SU-DHL-6 (cell line): Measurements from ENCODE around the gene CCL20.
"Not testable (repeated sequence)": the region's sequence is repeated elsewhere in the genome, so short reads cannot be mapped to it uniquely, and the experiment has no call there.

Source experiments
- H2AFZ ChIP-seq: fragments of 200-600 bp; sonication (generic); 2 replicates; pipeline ENCODE4 v1.6.1; 2014; ENCODE audit warnings: low read depth, mild to moderate bottlenecking, moderate library complexity, mixed read lengths, antibody characterized with exemption, low read length; ENCODE audit not compliant: severe bottlenecking
- H3F3A ChIP-seq: fragments of 200-600 bp; shearing (Covaris generic); 2 replicates; pipeline ENCODE4 v1.6.0; 2016; ENCODE audit warnings: antibody characterized with exemption, mild to moderate bottlenecking; ENCODE audit not compliant: insufficient read depth
- H3K27ac ChIP-seq: fragments of 200-600 bp; sonication (generic); 2 replicates; pipeline ENCODE4 v1.5.1; 2016; ENCODE audit warnings: low read depth, mild to moderate bottlenecking, low read length, moderate library complexity, mixed read lengths
- H3K27me3 ChIP-seq: fragments of 200-600 bp; sonication (generic), shearing (Covaris generic); 2 replicates; pipeline ENCODE4 v1.6.0; 2014; ENCODE audit warnings: mild to moderate bottlenecking, low read length
- H3K36me3 ChIP-seq: fragments of 200-600 bp; sonication (generic); 2 replicates; pipeline ENCODE4 v1.6.1; 2014; ENCODE audit warnings: mild to moderate bottlenecking, low read length, mixed read lengths
- H3K4me2 ChIP-seq: fragments of 300-600, 200-600 bp; shearing (Covaris generic), sonication (generic); 2 replicates; pipeline ENCODE4 v1.6.0; 2014; ENCODE audit warnings: low read length, low read depth, mild to moderate bottlenecking; ENCODE audit not compliant: poor library complexity, severe bottlenecking
- H3K4me3 ChIP-seq: fragments of 200-600 bp; sonication (generic); 2 replicates; pipeline ENCODE4 v1.5.1; 2014; ENCODE audit warnings: antibody characterized with exemption, low read length, mild to moderate bottlenecking, mixed read lengths; ENCODE audit not compliant: insufficient read depth, poor library complexity, severe bottlenecking
- H3K79me2 ChIP-seq: fragments of 200-600 bp; sonication (generic); 2 replicates; pipeline ENCODE4 v1.6.1; 2014; ENCODE audit warnings: mild to moderate bottlenecking, low read length, moderate library complexity; ENCODE audit not compliant: insufficient read depth
- H3K9ac ChIP-seq: fragments of 200-600 bp; sonication (generic); 2 replicates; pipeline ENCODE4 v1.7.0; 2014; ENCODE audit warnings: mild to moderate bottlenecking, low read length
- H3K9me2 ChIP-seq: fragments of 200-600 bp; sonication (generic); replicated peaks from 2 replicates; pipeline ENCODE4 v1.6.1; 2014; ENCODE audit warnings: low read length; ENCODE audit not compliant: insufficient read depth
- H3K9me3 ChIP-seq: fragments of 200-600 bp; sonication (generic); 2 replicates; pipeline ENCODE4 v1.6.1; 2014; ENCODE audit warnings: low read length, mixed read lengths; ENCODE audit not compliant: insufficient read depth
- H4K20me1 ChIP-seq: fragments of 200-600 bp; sonication (generic); 2 replicates; pipeline ENCODE4 v1.6.1; 2014; ENCODE audit warnings: low read depth, mild to moderate bottlenecking, antibody characterized with exemption, low read length, moderate library complexity, mixed read lengths
- EZH2phosphoT487 ChIP-seq: fragments of 200-600 bp; sonication (generic), shearing (Covaris generic); conservative IDR thresholded peaks from 2 replicates; pipeline ENCODE4 v1.6.1; 2018; ENCODE audit warnings: mild to moderate bottlenecking, antibody characterized with exemption, low read length, moderate library complexity, mixed read lengths
- TF ChIP-seq, protein P1 (sequence below): fragments of 200-600 bp; sonication (generic); IDR thresholded peaks from one replicate; pipeline ENCODE4 v1.5.1; 2017; ENCODE audit warnings: antibody characterized with exemption, mild to moderate bottlenecking, low read length, moderate library complexity; ENCODE audit not compliant: insufficient read depth, poor library complexity, severe bottlenecking

CCL20 gene

DNA sequence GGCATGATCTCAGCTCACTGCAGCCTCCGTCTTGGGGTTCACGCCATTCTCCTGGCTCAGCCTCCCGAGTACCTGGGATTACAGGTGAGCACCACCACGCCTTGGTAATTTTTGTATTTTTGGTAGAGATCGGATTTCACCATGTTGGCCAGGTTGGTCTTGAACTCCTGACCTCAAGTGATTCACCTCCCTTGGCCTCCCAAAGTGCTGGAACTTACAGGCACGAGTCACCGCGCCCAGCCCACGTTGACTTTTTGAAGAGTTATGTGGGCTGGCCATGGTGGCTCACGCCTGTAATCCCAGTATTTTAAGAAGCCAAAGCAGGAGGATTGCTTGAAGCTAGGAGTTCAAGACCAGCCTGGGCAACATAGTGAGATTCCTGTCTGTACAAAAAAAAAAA is 20.8 kb downstream of the CCL20 start:
- H3K27ac ChIP-seq: no peak overlapping the region
- no peak overlapping the region for H3K4me3 ChIP-seq
- H3K79me2 ChIP-seq: no peaks in the 10 kb centered on the region
- no peak overlapping the region for H2AFZ ChIP-seq
- no peaks in the 10 kb centered on the region for H3F3A ChIP-seq
- no peaks in the 10 kb centered on the region for H3K9me3 ChIP-seq
- TF ChIP-seq, protein P1, sequence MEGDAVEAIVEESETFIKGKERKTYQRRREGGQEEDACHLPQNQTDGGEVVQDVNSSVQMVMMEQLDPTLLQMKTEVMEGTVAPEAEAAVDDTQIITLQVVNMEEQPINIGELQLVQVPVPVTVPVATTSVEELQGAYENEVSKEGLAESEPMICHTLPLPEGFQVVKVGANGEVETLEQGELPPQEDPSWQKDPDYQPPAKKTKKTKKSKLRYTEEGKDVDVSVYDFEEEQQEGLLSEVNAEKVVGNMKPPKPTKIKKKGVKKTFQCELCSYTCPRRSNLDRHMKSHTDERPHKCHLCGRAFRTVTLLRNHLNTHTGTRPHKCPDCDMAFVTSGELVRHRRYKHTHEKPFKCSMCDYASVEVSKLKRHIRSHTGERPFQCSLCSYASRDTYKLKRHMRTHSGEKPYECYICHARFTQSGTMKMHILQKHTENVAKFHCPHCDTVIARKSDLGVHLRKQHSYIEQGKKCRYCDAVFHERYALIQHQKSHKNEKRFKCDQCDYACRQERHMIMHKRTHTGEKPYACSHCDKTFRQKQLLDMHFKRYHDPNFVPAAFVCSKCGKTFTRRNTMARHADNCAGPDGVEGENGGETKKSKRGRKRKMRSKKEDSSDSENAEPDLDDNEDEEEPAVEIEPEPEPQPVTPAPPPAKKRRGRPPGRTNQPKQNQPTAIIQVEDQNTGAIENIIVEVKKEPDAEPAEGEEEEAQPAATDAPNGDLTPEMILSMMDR: no peak
- no peak for TF ChIP-seq EZH2phosphoT487
- no peak overlapping the region for H3K4me2 ChIP-seq
- H3K9ac ChIP-seq: no peak overlapping the region
- H3K36me3 ChIP-seq: no peaks in the 10 kb centered on the region
- H3K27me3 ChIP-seq: no peaks in the 10 kb centered on the region
- no peaks in the 10 kb centered on the region for H3K9me2 ChIP-seq
- H4K20me1 ChIP-seq: no peaks in the 10 kb centered on the region

DNA sequence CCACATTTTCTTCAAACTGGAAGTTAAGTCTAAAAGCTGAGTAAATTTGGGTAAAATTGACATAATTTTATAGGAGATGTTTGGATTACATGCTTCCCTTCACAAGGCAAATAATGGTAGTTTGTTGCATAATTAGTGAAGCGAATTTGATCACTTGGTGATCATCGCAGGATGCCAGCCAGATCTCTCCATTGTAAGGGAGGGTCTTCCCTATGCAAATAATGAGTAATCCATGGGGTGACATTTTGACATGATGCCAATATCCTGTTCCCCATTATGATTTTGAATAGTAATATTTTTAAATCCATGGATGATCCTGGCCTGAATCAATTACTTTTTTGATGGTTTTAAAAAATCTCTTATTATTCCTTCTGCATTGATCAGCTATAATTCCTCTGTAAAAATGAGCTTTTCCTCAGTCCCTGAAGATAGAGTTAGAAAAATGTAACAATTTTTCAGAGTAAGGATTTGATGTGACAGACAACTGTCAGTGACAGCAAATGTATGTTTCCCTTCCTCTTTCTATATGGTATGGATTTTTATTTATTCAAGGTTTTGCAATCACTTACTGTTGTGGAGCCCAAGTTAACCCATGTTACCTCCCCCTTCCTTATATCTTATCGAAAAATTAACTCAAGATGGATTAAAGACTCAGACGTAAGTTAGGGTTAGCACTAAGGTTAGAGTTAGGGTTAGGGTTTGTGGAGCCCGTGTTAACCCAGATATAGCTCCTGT is 21.4 kb downstream of the CCL20 start:
- no peaks in the 10 kb centered on the region for H3K27me3 ChIP-seq
- H2AFZ ChIP-seq: no peak overlapping the region
- no peak overlapping the region for H3K4me3 ChIP-seq
- H3F3A ChIP-seq: no peaks in the 10 kb centered on the region
- no peaks in the 10 kb centered on the region for H3K9me3 ChIP-seq
- H3K79me2 ChIP-seq: no peaks in the 10 kb centered on the region
- no peak for TF ChIP-seq EZH2phosphoT487
- TF ChIP-seq, protein P1: no peak
- H3K36me3 ChIP-seq: no peaks in the 10 kb centered on the region
- H3K4me2 ChIP-seq: no peak overlapping the region
- no peak overlapping the region for H3K9ac ChIP-seq
- H4K20me1 ChIP-seq: no peaks in the 10 kb centered on the region
- H3K9me2 ChIP-seq: no peaks in the 10 kb centered on the region
- no peak overlapping the region for H3K27ac ChIP-seq

DNA sequence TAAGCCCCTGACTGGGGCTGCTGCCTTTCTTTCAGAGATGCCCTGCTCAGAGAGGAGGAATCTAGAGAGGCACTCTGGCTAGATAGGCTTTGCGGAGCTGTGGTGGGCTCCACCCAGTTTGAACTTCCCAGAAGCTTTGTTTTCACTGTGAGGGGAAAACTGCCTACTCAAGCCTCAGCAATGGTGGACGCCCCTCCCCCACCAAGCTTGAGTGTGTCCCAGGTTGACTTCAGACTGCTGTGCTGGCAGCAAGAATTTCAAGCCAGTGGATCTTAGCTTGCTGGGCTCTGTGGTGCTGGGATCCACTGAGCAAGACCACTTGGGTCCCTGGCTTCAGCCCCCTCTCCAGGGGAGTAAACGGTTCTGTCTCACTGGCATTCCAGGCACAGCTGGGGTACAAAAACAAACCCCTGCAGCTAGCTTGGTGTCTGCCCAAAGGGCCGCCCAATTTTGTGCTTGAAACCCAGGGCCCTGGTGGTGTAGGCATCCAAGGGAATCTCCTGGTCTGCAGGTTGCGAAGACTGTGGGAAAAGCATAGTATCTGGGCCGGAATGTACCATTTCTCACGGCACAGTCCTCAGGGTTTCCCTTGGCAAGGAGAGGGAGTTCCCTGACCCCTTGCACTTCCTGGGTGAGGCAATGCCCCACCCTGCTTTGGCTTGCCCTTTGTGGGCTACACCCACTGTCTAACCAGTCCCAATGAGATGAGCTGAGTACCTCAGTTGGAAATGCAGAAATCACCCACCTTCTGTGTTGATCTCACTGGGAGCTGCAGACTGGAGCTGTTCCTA is 25.9 kb downstream of the CCL20 start:
- not testable (repeated sequence) for H3K9me3 ChIP-seq, H3K79me2 ChIP-seq, H3F3A ChIP-seq, H3K4me3 ChIP-seq, H3K4me2 ChIP-seq, H3K27ac ChIP-seq, H3K36me3 ChIP-seq, H3K27me3 ChIP-seq, H3K9ac ChIP-seq, H3K9me2 ChIP-seq, H2AFZ ChIP-seq, H4K20me1 ChIP-seq

DNA sequence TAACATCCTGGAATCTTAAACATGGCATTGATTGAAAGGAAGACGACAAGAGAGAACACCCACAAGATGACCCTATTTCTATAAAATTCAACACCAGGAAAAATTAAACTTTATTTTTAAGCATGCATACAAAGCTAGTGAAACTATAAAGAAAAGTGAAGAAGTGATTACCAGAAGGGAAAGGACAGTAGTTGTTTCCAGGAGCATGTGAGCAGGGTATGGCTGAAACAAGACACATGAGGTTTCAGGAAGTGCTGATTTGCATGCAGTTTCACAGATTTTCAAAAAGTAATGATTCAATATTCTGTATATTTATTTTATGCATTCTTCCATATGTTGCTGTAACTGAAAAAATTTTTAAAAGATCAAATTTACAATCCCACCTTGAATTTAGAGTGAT is 33.2 kb downstream of the CCL20 start:
- Histone ChIP-seq H2AFZ (no peak overlapping the region), H3K79me2 (no peaks in the 10 kb centered on the region), H3K9ac (no peak overlapping the region), H3K4me3 (no peak overlapping the region), H3K27ac (no peak overlapping the region), H3K4me2 (no peak overlapping the region), H3K9me3 (no peaks in the 10 kb centered on the region), H3K9me2 (no peaks in the 10 kb centered on the region), H3K36me3 (no peaks in the 10 kb centered on the region), H3F3A (no peaks in the 10 kb centered on the region), H3K27me3 (no peaks in the 10 kb centered on the region), H4K20me1 (no peaks in the 10 kb centered on the region)
- TF ChIP-seq EZH2phosphoT487: no peak
- TF ChIP-seq, protein P1: no peak
